ENCODE measurements around the gene SLIT1.

Gene SLIT1

DNA sequence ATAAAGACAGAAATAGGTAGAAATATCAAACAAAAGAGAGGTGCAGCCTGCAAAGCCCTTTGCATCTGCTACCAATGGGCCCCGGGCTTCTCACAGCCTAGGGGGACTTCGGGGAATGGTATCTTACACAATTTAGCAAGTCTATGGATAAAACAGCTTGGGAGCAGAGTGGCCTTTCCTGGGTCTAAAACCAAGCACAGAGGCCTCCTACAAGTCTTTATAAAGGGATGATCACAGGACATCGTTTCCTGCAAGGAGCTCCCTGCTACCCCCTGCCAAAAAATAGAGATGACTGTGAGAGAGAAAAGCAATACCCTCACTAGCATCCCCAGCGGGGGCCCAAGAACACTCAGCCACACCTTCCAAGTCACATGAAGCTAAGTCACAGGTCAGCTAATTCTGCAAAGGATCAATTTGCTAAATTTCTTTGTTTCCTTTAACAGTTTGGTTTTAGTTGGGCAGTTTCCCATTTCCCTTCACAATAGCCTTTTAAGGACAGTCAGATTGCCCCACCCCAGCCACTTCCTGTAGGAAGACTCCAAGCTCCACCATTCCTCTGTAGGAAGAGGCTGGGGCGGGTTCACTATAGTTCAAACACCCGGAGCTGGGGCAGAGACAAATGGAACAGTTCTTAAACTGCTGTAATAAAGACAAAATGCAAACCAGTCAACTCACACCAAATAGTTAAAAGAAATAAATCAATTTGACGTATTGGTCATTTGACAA is 105.5 kb downstream of the SLIT1 start:
- H3K4me3 ChIP-seq (ENCODE audit: low read depth, low read length): no peak overlapping the region
- no peaks in the 10 kb centered on the region for H3K27me3 ChIP-seq (ENCODE audit: control insufficient read depth, insufficient read depth, low read length)
- no peaks in the 10 kb centered on the region for H3K36me3 ChIP-seq (ENCODE audit: control insufficient read depth, insufficient read depth, low read length)
- H3K4me1 ChIP-seq (ENCODE audit: control insufficient read depth, insufficient read depth, low read length): peaks cover 34% of the 10 kb centered on the region
- no peak overlapping the region for H3K27ac ChIP-seq (ENCODE audit: low read depth, low read length)
- H3K9ac ChIP-seq (ENCODE audit: low read length): no peak overlapping the region
- no peaks in the 10 kb centered on the region for H3K9me3 ChIP-seq (ENCODE audit: control insufficient read depth, insufficient read depth, low read depth, low read length)

DNA sequence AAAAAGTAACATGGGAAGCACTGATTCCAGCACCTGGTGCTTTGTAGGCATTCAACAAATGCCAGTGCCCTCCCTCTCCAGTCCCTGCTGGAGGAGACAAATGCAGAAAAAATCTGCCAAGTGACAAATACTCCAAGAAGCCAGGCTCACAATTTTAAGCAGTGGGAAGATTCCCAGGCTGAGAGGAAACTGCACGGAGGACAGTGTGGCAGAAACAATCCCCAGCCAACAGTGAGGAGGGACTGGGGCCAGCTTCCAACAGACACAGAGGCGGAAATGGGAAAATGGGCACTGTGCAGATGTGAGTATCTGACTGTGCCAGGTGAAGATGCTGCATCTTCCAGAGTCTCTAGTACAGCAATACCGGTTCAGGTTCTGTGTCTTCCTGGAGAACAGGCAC is 106.3 kb downstream of the SLIT1 start:
- Histone ChIP-seq H3K4me3 (ENCODE audit: low read depth, low read length) (no peak overlapping the region), H3K9ac (ENCODE audit: low read length) (no peak overlapping the region), H3K4me1 (ENCODE audit: control insufficient read depth, insufficient read depth, low read length) (peaks cover 34% of the 10 kb centered on the region), H3K27me3 (ENCODE audit: control insufficient read depth, insufficient read depth, low read length) (no peaks in the 10 kb centered on the region), H3K27ac (ENCODE audit: low read depth, low read length) (no peak overlapping the region), H3K9me3 (ENCODE audit: control insufficient read depth, insufficient read depth, low read depth, low read length) (no peaks in the 10 kb centered on the region), H3K36me3 (ENCODE audit: control insufficient read depth, insufficient read depth, low read length) (no peaks in the 10 kb centered on the region)

- Histone ChIP-seq H3K27me3 (ENCODE audit: control insufficient read depth, insufficient read depth, low read length) (no peaks in the 10 kb centered on the region), H3K4me3 (ENCODE audit: low read depth, low read length) (no peak overlapping the region), H3K9me3 (ENCODE audit: control insufficient read depth, insufficient read depth, low read depth, low read length) (no peaks in the 10 kb centered on the region), H3K36me3 (ENCODE audit: control insufficient read depth, insufficient read depth, low read length) (no peaks in the 10 kb centered on the region), H3K9ac (ENCODE audit: low read length) (no peak overlapping the region), H3K27ac (ENCODE audit: low read depth, low read length) (no peak overlapping the region), H3K4me1 (ENCODE audit: control insufficient read depth, insufficient read depth, low read length) (peaks cover 34% of the 10 kb centered on the region)
Measured at GRCh38 chr10:97078938-97079445, 106.8 kb downstream of the SLIT1 start.

DNA sequence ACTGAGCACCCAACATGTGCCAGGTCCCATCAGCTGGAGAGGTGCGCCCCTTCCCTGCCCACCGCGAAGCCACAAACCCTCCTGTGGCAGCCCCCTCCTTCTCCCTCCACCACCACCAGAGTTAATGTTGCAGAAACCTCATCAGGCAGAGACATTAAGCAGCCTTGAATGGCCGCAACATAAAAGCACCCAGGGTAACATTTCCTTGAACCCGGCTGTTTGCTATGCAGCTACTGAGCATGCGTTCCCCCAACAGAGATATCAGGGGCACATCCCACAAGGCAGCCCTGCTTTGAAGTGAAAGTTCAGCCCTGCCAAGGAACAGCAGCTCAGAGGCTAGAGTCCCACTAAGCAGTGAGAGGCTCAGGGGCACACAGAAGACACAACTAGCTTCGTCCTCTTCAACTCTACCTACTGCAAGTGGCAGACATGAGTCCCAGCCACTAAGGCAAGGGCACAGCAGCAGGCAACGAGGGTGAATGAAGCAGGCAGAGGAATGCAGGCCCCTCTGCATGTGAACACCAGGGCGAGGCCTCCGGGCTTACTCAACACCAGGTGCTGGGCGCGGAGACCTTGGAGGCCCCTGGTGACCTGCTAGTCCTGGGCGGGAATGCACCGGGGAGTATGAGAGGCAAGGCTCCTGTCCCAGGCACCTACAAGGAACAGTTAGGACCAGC is 107.4 kb downstream of the SLIT1 start:
- H3K4me3 ChIP-seq (ENCODE audit: low read depth, low read length): no peak overlapping the region
- no peaks in the 10 kb centered on the region; the same call in 1 of the 2 replicates for H3K27me3 ChIP-seq (ENCODE audit: control insufficient read depth, insufficient read depth, low read length)
- H3K27ac ChIP-seq (ENCODE audit: low read depth, low read length): no peak overlapping the region
- peaks cover 34% of the 10 kb centered on the region for H3K4me1 ChIP-seq (ENCODE audit: control insufficient read depth, insufficient read depth, low read length)
- H3K36me3 ChIP-seq (ENCODE audit: control insufficient read depth, insufficient read depth, low read length): no peaks in the 10 kb centered on the region
- no peak overlapping the region for H3K9ac ChIP-seq (ENCODE audit: low read length)
- no peaks in the 10 kb centered on the region for H3K9me3 ChIP-seq (ENCODE audit: control insufficient read depth, insufficient read depth, low read depth, low read length)

DNA sequence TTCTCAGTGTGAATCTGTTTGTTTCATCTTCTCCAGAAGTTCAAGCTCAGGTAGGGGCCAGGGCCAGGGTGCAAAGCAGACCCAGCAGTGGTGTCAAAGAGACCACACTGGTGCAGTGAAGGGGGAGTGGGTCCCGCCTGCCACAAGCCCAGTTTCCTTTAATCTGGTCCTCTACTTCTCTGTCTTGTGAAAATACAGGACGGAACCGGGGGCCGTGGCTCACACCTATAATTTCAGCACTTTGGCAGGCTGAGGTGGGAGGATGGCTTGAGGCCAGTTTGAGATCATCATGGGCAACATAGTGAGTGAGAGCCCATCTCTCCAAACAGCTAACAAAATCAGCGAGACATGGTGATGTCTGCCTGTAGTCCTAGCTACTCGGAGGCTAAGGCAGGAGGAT is 109.0 kb downstream of the SLIT1 start:
- Histone ChIP-seq H3K4me1 (ENCODE audit: control insufficient read depth, insufficient read depth, low read length) (peaks cover 34% of the 10 kb centered on the region), H3K27ac (ENCODE audit: low read depth, low read length) (no peak overlapping the region), H3K4me3 (ENCODE audit: low read depth, low read length) (no peak overlapping the region)

GRCh38 chr10:97075961-97076525 is 109.7 kb downstream of the SLIT1 start:
- H3K27me3 ChIP-seq (ENCODE audit: control insufficient read depth, insufficient read depth, low read length): no peaks in the 10 kb centered on the region; the same call in 1 of the 2 replicates

More for the DNA sequence above, 109.0 kb downstream of the SLIT1 start:
- Histone ChIP-seq H3K9ac (ENCODE audit: low read length) (no peak overlapping the region), H3K9me3 (ENCODE audit: control insufficient read depth, insufficient read depth, low read depth, low read length) (no peaks in the 10 kb centered on the region), H3K36me3 (ENCODE audit: control insufficient read depth, insufficient read depth, low read length) (no peaks in the 10 kb centered on the region), H3K27me3 (ENCODE audit: control insufficient read depth, insufficient read depth, low read length) (no peaks in the 10 kb centered on the region; the same call in 1 of the 2 replicates)

DNA sequence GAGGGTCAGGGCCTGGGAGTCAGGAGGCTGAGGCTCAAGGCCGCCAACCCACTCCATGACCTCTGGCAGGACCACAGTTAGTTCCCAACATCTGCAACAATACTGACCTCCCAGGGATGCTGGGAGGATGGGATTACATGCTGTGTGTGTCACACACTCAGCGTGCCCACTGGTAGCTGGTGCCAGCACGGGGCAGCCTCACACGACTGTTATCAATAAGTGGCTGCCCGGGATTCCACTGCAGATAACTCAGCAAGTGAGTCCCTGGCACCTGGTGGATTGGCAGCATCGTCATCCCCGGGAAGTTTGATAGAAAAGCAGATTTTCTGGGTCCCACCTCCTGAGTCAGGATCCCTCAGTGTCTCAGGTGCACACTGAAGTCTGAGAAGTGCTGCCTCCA is 110.3 kb downstream of the SLIT1 start:
- no peak overlapping the region for H3K27ac ChIP-seq (ENCODE audit: low read depth, low read length)
- no peaks in the 10 kb centered on the region for H3K9me3 ChIP-seq (ENCODE audit: control insufficient read depth, insufficient read depth, low read depth, low read length)
- no peak overlapping the region for H3K4me3 ChIP-seq (ENCODE audit: low read depth, low read length)
- no peak overlapping the region for H3K9ac ChIP-seq (ENCODE audit: low read length)
- peaks cover 30% of the 10 kb centered on the region for H3K4me1 ChIP-seq (ENCODE audit: control insufficient read depth, insufficient read depth, low read length)
- no peaks in the 10 kb centered on the region for H3K36me3 ChIP-seq (ENCODE audit: control insufficient read depth, insufficient read depth, low read length)
- H3K27me3 ChIP-seq (ENCODE audit: control insufficient read depth, insufficient read depth, low read length): no peaks in the 10 kb centered on the region; the same call in 1 of the 2 replicates

More at GRCh38 chr10:97075961-97076525, 109.7 kb downstream of the SLIT1 start:
- no peaks in the 10 kb centered on the region for H3K36me3 ChIP-seq (ENCODE audit: control insufficient read depth, insufficient read depth, low read length)
- H3K27ac ChIP-seq (ENCODE audit: low read depth, low read length): no peak overlapping the region
- H3K9me3 ChIP-seq (ENCODE audit: control insufficient read depth, insufficient read depth, low read depth, low read length): no peaks in the 10 kb centered on the region
- H3K4me1 ChIP-seq (ENCODE audit: control insufficient read depth, insufficient read depth, low read length): peaks cover 34% of the 10 kb centered on the region
- H3K4me3 ChIP-seq (ENCODE audit: low read depth, low read length): no peak overlapping the region
- H3K9ac ChIP-seq (ENCODE audit: low read length): no peak overlapping the region

- H3K36me3 ChIP-seq (ENCODE audit: control insufficient read depth, insufficient read depth, low read length): no peaks in the 10 kb centered on the region
- H3K4me1 ChIP-seq (ENCODE audit: control insufficient read depth, insufficient read depth, low read length): peaks cover 21% of the 10 kb centered on the region
- no peak overlapping the region for H3K9ac ChIP-seq (ENCODE audit: low read length)
- no peak overlapping the region for H3K27ac ChIP-seq (ENCODE audit: low read depth, low read length)
- H3K27me3 ChIP-seq (ENCODE audit: control insufficient read depth, insufficient read depth, low read length): no peaks in the 10 kb centered on the region; the same call in 1 of the 2 replicates
- no peak overlapping the region for H3K4me3 ChIP-seq (ENCODE audit: low read depth, low read length)
- H3K9me3 ChIP-seq (ENCODE audit: control insufficient read depth, insufficient read depth, low read depth, low read length): peaks cover 7% of the 10 kb centered on the region; the same call in 1 of the 2 replicates
Measured at GRCh38 chr10:97074256-97075145, 111.3 kb downstream of the SLIT1 start.

DNA sequence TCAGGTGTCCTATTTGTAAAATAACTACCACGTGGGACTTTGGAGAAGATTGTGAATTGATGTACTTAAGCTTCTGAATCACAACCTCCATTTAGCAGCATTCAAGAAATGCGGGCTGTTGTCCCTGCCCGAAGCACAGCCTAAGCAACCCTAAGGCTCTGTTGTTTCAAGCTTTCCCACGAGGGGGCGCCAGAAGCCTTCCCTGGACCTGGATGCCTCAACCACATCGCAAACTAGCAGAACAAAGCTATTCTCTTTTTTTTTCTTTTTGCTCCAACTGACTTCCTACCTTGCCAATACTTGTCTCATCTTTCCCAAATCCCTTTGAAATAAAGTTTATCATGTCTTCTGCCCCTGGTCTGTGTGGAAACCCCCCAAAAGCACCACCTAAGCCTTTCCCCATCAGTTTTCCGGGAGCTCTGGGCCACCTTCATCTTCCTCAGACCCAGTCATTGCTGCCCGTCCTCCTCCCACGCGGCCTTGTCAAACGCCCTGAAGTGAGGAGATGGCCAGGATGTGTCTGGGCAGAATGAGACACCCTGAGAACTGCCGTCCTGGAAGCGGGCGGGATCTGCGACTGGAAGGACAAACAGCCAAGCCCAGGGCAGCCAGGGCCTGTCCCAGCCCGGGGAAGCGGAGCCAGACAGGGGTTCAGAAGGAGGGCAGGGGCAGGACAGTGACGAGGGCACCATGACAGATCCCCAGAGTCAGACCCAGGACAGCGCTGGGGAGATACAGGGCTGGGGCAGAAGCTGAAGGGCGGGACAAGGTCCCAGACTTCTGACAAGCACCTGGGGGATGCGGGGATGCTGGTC is 112.7 kb downstream of the SLIT1 start:
- H3K4me3 ChIP-seq (ENCODE audit: low read depth, low read length): no peak overlapping the region
- H3K27me3 ChIP-seq (ENCODE audit: control insufficient read depth, insufficient read depth, low read length): no peaks in the 10 kb centered on the region; the same call in 1 of the 2 replicates
- H3K27ac ChIP-seq (ENCODE audit: low read depth, low read length): no peak overlapping the region

DNA sequence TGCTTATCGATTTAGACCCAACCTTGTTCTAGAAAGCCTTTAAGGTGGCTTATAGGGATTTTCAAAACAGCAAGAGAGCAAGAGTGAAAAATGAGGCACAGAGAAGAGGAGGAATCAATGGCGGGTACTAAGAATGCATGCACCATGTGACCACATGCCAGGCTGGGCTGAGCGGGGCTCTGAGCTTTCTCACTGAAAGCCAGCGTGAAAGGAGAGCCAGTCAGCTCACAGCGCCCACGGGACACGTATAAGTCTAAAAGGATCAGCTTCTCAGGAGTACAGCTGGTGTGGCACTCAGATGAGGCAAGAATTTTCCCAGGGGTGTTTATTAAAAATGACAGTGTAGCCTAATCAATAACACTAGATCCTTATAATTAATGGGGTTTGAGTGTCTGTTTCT is 114.3 kb downstream of the SLIT1 start:
- H3K27ac ChIP-seq (ENCODE audit: low read depth, low read length): no peak overlapping the region
- no peak overlapping the region for H3K9ac ChIP-seq (ENCODE audit: low read length)
- H3K27me3 ChIP-seq (ENCODE audit: control insufficient read depth, insufficient read depth, low read length): no peaks in the 10 kb centered on the region; the same call in 1 of the 2 replicates
- H3K4me1 ChIP-seq (ENCODE audit: control insufficient read depth, insufficient read depth, low read length): peaks cover 12% of the 10 kb centered on the region
- no peak overlapping the region for H3K4me3 ChIP-seq (ENCODE audit: low read depth, low read length)
- H3K9me3 ChIP-seq (ENCODE audit: control insufficient read depth, insufficient read depth, low read depth, low read length): peaks cover 13% of the 10 kb centered on the region; the same call in 1 of the 2 replicates
- H3K36me3 ChIP-seq (ENCODE audit: control insufficient read depth, insufficient read depth, low read length): no peaks in the 10 kb centered on the region

More for the DNA sequence above, 112.7 kb downstream of the SLIT1 start:
- no peak overlapping the region for H3K9ac ChIP-seq (ENCODE audit: low read length)
- H3K4me1 ChIP-seq (ENCODE audit: control insufficient read depth, insufficient read depth, low read length): peaks cover 9% of the 10 kb centered on the region
- peaks cover 13% of the 10 kb centered on the region; the same call in 1 of the 2 replicates for H3K9me3 ChIP-seq (ENCODE audit: control insufficient read depth, insufficient read depth, low read depth, low read length)
- H3K36me3 ChIP-seq (ENCODE audit: control insufficient read depth, insufficient read depth, low read length): no peaks in the 10 kb centered on the region
